ENCODE results near the gene CABLES2.

GRCh38 chr20:62370115-62370806 is 36.8 kb downstream of the CABLES2 start:
- TF ChIP-seq CTCF (conservative IDR thresholded peaks at IDR 0.05; ENCODE audit: low read length) (no peak), EZH2phosphoT487 (IDR thresholded peaks at IDR 0.05; ENCODE audit: borderline replicate concordance, low read depth, low read length) (no peak)

Measured in OCI-LY7 (cell line).